Transverse colon (tissue), 4 donors: ENCODE measurements around the gene FDXR. TPM values are rescaled to one million over a fixed set of nuclear protein-coding genes. Genes with fewer than 3 reads are reported as not detected.

Source experiments
- DNase-seq: peaks from one replicate; pipeline ENCODE4 v3.0.0-alpha.2; 2019
- H3K27ac ChIP-seq, 4 donors: fragments of 200-600 bp; sonication (generic); 2 replicates each; pipeline ENCODE4 v1.5.1; 2016 to 2018; ENCODE audit warnings: inconsistent platforms in 4 of 4
- H3K27me3 ChIP-seq: fragments of 200-600 bp; sonication (generic); 2 replicates; pipeline ENCODE4 v1.5.1; 2017; ENCODE audit warnings: inconsistent platforms
- H3K36me3 ChIP-seq, 4 donors: fragments of 200-600 bp; sonication (generic); 2 replicates each; pipeline ENCODE4 v1.5.1; 2017 to 2019; ENCODE audit warnings: inconsistent platforms in 4 of 4
- H3K4me1 ChIP-seq, 4 donors: fragments of 200-600 bp; sonication (generic); 2 replicates each; pipeline ENCODE4 v1.5.1; 2017 to 2020; ENCODE audit warnings: inconsistent platforms in 4 of 4
- H3K4me3 ChIP-seq, 4 donors: fragments of 200-600 bp; sonication (generic); 1 replicate in 1 of 4; 2 replicates in 3 of 4; pipeline versions ENCODE4 v1.5.1 to v1.6.1; 2017 to 2019; ENCODE audit warnings: inconsistent platforms in 4 of 4
- H3K9me3 ChIP-seq, 2 donors: fragments of 200-600 bp; sonication (generic); 2 replicates each; pipeline ENCODE4 v1.5.1; 2017 to 2019; ENCODE audit warnings: inconsistent platforms in 2 of 2
- CTCF ChIP-seq, 5 experiments: fragments of 200-600 bp in 3 of 5; fragments of 450-650 bp in 2 of 5; sonication (generic) in 3 of 5; IDR thresholded peaks; 1 replicate in 2 of 5; 2 replicates in 3 of 5; pipeline ENCODE4 v1.5.1; 2016 to 2017; ENCODE audit warnings: antibody characterized with exemption in 5 of 5, inconsistent platforms in 3 of 5, mild to moderate bottlenecking in 2 of 5, moderate library complexity in 1 of 5
- EP300 ChIP-seq: sonication (generic); formaldehyde crosslinking; IDR thresholded peaks from one replicate; pipeline ENCODE4 v1.6.1; 2017; ENCODE audit warnings: antibody characterized with exemption, low read depth
- POLR2A ChIP-seq: fragments of 450-650 bp; IDR thresholded peaks from one replicate; pipeline ENCODE4 v1.6.1; 2016; ENCODE audit warnings: antibody characterized with exemption, mild to moderate bottlenecking, moderate library complexity
- POLR2AphosphoS5 ChIP-seq, 3 donors: sonication (generic); formaldehyde crosslinking; IDR thresholded peaks; one replicate each; pipeline ENCODE4 v1.6.1; 2016; ENCODE audit warnings: antibody characterized with exemption in 3 of 3
- WGBS, 2 donors: methylation state at CpG; one replicate each; pipeline ENCODE4 v1.1.5; 2018; ENCODE audit warnings: low coverage in 1 of 2; 5-methylcytosine and 5-hydroxymethylcytosine counted together
- in situ Hi-C, 4 donors: fragments of 200-750 bp; cut with MboI; loops; one replicate each; pipeline versions ENCODE4 v1.15.0 to v1.15.1; 2017; ENCODE audit warnings: low sequenced_read_pairs in 3 of 4, low pct_ligation_motif_present in 1 of 4, low pct_unique_long_range_greater_than_20kb in 1 of 4
- intact Hi-C: fragments of 100-400 bp; cut with DNase I; formaldehyde crosslinking; loops from one replicate; pipeline ENCODE4 v1.15.1; 2023; ENCODE audit warnings: low total_unique reads
- total RNA-seq, 4 donors: library from RNA; depleted of rRNA; stranded (reverse); fragments of >200 nt; gene quantifications; one replicate each; pipeline ENCODE4 v1.1.0, GENCODE V29; 2016

The FDXR gene
- total RNA-seq, 4 donors from 2014 or later = 5.8 to 16.2 (median 10.4) TPM

GRCh38 chr17:74819801-74820436 lies 52.9 kb downstream of the FDXR start:
- TF ChIP-seq CTCF (IDR thresholded peaks at IDR 0.05) (no peak), EP300 (no peak), POLR2A (no peak), POLR2AphosphoS5 (IDR thresholded peaks at IDR 0.05) (no peak)
- in situ Hi-C loops = no loop called here
- Histone ChIP-seq H3K4me1 (no peaks in the 10 kb centered on the region), H3K9me3 (no peaks in the 10 kb centered on the region), H3K36me3 (no peaks in the 10 kb centered on the region), H3K4me3 (no peak overlapping the region), H3K27me3 (no peaks in the 10 kb centered on the region), H3K27ac (no peak overlapping the region)
- 89 to 93% methylated on average over 3 to 16 of the region's 16 CpGs for WGBS, 2 donors
- no peak for DNase-seq
- intact Hi-C loops = no loop called here

GRCh38 chr17:74818291-74818938 lies 54.4 kb downstream of the FDXR start:
- TF ChIP-seq POLR2AphosphoS5 (IDR thresholded peaks at IDR 0.05) (no peak), CTCF (IDR thresholded peaks at IDR 0.05) (no peak), POLR2A (no peak), EP300 (no peak)
- H3K4me1 ChIP-seq = no peaks in the 10 kb centered on the region
- no peaks in the 10 kb centered on the region for H3K36me3 ChIP-seq
- no peaks in the 10 kb centered on the region for H3K9me3 ChIP-seq
- DNase-seq = no peak
- H3K4me3 ChIP-seq = no peak overlapping the region
- H3K27ac ChIP-seq = no peak overlapping the region
- in situ Hi-C loops = no loop called here
- WGBS, 2 donors = 95% methylated on average over 15 of the region's 16 CpGs; no CpG with 5 or more reads in 1 of the 2 donors
- intact Hi-C loops = no loop called here
- no peaks in the 10 kb centered on the region for H3K27me3 ChIP-seq

- 95% methylated on average over 17 of the region's 18 CpGs; no CpG with 5 or more reads in 1 of the 2 donors for WGBS, 2 donors
- no peak for DNase-seq
- intact Hi-C loops (no loop called here), in situ Hi-C loops (no loop called here)
- TF ChIP-seq CTCF (IDR thresholded peaks at IDR 0.05) = no peak
- TF ChIP-seq EP300 = no peak
- TF ChIP-seq POLR2A = no peak
- no peak for TF ChIP-seq POLR2AphosphoS5 (IDR thresholded peaks at IDR 0.05)
- H3K4me3 ChIP-seq = no peak overlapping the region
- no peaks in the 10 kb centered on the region for H3K9me3 ChIP-seq
- no peak overlapping the region for H3K27ac ChIP-seq
- no peaks in the 10 kb centered on the region for H3K27me3 ChIP-seq
- no peaks in the 10 kb centered on the region for H3K36me3 ChIP-seq
- H3K4me1 ChIP-seq = no peaks in the 10 kb centered on the region
Observed at GRCh38 chr17:74816905-74817620, 55.7 kb downstream of the FDXR start.

- Histone ChIP-seq H3K4me3 (no peak overlapping the region), H3K27me3 (no peaks in the 10 kb centered on the region), H3K36me3 (no peaks in the 10 kb centered on the region), H3K27ac (no peak overlapping the region), H3K9me3 (no peaks in the 10 kb centered on the region), H3K4me1 (no peaks in the 10 kb centered on the region)
- DNase-seq = no peak
- intact Hi-C loops (no loop called here), in situ Hi-C loops (no loop called here)
- 87% methylated on average over 15 of the region's 15 CpGs; no CpG with 5 or more reads in 1 of the 2 donors for WGBS, 2 donors
- no peak for TF ChIP-seq POLR2A
- TF ChIP-seq EP300 = no peak
Observed at GRCh38 chr17:74815550-74816370, 57.0 kb downstream of the FDXR start.
